WERI-Rb-1 (cell line): Measurements from ENCODE around the gene OSBPL8.

Experiments
- DNase-seq: peaks from one replicate; pipeline ENCODE4 v3.0.0-alpha.2; 2020
- H3K27ac ChIP-seq: fragments of 250-450 bp; sonication (Bioruptor Pico); 2 replicates; pipeline ENCODE4 v1.5.1; 2020; ENCODE audit warnings: mild to moderate bottlenecking, moderate library complexity
- H3K27me3 ChIP-seq: fragments of 250-450 bp; sonication (Bioruptor Pico); 2 replicates; pipeline ENCODE4 v1.5.1; 2021; ENCODE audit warnings: mild to moderate bottlenecking, low read depth, moderate library complexity; ENCODE audit not compliant: insufficient read depth, severe bottlenecking
- H3K36me3 ChIP-seq: fragments of 250-450 bp; sonication (Bioruptor Pico); 2 replicates; pipeline ENCODE4 v1.5.1; 2020; ENCODE audit warnings: mild to moderate bottlenecking, moderate library complexity
- H3K4me3 ChIP-seq: 2 replicates; pipeline ENCODE4 v1.5.1; 2011; ENCODE audit warnings: low read depth, mild to moderate bottlenecking, control low read depth, low read length
- H3K9me3 ChIP-seq: fragments of 250-450 bp; sonication (Bioruptor Pico); 2 replicates; pipeline ENCODE4 v1.5.1; 2021; ENCODE audit warnings: mild to moderate bottlenecking, moderate library complexity; ENCODE audit not compliant: severe bottlenecking
- TF ChIP-seq, protein P1 (sequence below): IDR thresholded peaks from 2 replicates; pipeline ENCODE4 v1.5.1; 2011; ENCODE audit warnings: low read depth, mild to moderate bottlenecking, control low read depth, inconsistent platforms, low read length

The OSBPL8 gene

DNA sequence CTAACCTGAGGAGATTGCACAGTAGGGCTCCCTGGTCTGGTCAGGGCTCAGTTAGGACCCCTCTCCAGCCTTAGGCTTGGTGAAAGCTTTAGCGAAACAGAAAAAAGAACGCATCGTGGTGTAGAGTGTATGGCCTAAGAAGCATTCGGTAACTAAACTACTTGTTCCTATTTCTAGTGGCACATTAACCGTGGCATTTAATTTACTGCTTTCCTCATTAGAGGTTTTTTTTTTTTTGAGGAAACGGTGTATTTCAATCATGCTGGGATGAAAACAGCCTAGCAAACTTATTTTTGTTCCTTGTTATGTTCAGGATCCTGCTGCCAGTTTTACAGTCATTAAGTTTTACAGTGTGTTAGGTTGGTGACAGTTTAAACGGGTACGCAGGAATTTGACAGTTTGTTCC, 518 bp upstream of the OSBPL8 start:
- Histone ChIP-seq H3K9me3 (no peaks in the 10 kb centered on the region), H3K27me3 (no peaks in the 10 kb centered on the region), H3K27ac (peak overlapping the region; percentile 92), H3K36me3 (peaks cover 17% of the 10 kb centered on the region; the same call in 1 of the 2 replicates), H3K4me3 (peak overlapping the region; percentile 95)
- TF ChIP-seq, protein P1, sequence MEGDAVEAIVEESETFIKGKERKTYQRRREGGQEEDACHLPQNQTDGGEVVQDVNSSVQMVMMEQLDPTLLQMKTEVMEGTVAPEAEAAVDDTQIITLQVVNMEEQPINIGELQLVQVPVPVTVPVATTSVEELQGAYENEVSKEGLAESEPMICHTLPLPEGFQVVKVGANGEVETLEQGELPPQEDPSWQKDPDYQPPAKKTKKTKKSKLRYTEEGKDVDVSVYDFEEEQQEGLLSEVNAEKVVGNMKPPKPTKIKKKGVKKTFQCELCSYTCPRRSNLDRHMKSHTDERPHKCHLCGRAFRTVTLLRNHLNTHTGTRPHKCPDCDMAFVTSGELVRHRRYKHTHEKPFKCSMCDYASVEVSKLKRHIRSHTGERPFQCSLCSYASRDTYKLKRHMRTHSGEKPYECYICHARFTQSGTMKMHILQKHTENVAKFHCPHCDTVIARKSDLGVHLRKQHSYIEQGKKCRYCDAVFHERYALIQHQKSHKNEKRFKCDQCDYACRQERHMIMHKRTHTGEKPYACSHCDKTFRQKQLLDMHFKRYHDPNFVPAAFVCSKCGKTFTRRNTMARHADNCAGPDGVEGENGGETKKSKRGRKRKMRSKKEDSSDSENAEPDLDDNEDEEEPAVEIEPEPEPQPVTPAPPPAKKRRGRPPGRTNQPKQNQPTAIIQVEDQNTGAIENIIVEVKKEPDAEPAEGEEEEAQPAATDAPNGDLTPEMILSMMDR: no peak
- no peak for DNase-seq

DNA sequence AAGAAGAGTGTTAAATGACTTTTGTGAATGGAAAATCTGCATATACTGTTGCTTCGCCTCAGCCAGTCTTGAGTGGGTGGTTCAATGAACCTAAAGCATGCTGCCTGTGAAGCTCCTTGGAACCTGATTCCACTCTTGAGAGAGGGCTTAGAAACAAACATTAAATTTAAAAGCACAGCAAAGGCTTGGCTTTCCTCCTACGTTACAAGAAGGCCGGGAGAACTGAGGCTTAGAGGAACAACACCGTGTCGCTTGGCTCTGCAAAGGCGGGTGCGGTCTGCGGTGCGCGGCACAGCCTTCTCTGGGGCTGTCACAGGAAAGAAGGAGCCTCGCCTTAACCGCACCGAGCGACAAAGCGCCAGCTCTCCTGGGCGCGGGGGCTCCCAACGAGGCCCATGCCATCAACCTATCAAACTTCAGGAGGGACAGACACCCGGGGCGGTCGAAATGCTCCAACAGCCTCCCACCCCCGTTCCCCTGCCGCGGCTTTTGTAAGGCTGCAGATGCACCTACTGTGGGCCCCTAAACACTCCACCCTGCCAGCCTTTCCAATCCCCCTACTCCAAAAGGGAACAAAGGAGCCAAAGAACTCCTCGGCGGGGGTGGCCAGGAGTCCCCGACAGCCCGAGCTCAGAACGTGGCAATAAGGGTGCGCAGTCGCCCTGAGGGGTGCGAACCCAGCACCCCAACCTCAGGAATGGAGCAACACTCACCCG, 729 bp downstream of the OSBPL8 start:
- DNase-seq: peak; percentile 34
- Histone ChIP-seq H3K27me3 (no peaks in the 10 kb centered on the region), H3K36me3 (peaks cover 17% of the 10 kb centered on the region; the same call in 1 of the 2 replicates), H3K27ac (peak overlapping the region; percentile 92), H3K9me3 (no peaks in the 10 kb centered on the region), H3K4me3 (peak overlapping the region; percentile 95)
- TF ChIP-seq, protein P1: no peak

DNA sequence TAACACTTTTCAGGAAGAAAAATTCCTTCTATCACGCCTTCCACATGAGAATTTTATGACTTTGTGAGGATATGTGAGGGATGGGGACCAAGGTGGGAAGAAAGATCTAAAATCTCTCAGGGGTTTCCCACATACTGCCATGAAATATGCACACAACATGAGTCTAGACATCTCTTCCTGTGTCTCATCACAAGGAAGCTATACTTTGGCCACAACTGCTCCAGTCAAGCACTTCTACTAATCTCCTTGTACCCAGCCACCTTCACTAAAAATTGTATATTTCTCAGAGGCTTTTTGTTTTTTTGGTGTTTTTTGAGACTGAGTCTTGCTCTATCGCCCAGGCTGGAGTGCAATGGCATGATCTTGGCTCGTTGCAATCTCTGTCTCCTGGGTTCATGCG, 3.2 kb downstream of the OSBPL8 start:
- Histone ChIP-seq H3K36me3 (peaks cover 20% of the 10 kb centered on the region), H3K27me3 (no peaks in the 10 kb centered on the region), H3K27ac (no peak overlapping the region), H3K9me3 (no peaks in the 10 kb centered on the region), H3K4me3 (no peak overlapping the region)
- DNase-seq: no peak
- TF ChIP-seq, protein P1: no peak

DNA sequence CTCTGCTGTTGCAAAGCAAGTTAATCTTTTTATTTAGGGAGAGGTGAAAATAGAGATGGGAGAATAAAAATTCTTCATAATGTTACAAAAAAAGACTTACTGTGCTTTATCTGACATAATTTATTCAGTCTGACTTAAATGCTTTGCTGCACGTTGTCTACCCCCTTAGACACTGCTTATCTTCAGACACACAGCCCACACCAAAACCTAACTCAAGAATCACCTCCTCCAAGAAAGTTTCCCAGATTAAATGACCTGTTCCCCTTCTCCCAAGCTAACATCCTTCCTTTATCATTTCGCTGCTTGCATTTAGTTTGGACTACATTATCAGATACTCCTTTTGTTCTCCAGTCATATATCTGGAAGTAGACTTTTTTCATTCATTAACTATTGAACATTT, 3.8 kb downstream of the OSBPL8 start:
- Histone ChIP-seq H3K9me3 (no peaks in the 10 kb centered on the region), H3K27me3 (no peaks in the 10 kb centered on the region), H3K4me3 (no peak overlapping the region), H3K27ac (no peak overlapping the region), H3K36me3 (peaks cover 20% of the 10 kb centered on the region)
- no peak for DNase-seq
- TF ChIP-seq, protein P1: no peak

DNA sequence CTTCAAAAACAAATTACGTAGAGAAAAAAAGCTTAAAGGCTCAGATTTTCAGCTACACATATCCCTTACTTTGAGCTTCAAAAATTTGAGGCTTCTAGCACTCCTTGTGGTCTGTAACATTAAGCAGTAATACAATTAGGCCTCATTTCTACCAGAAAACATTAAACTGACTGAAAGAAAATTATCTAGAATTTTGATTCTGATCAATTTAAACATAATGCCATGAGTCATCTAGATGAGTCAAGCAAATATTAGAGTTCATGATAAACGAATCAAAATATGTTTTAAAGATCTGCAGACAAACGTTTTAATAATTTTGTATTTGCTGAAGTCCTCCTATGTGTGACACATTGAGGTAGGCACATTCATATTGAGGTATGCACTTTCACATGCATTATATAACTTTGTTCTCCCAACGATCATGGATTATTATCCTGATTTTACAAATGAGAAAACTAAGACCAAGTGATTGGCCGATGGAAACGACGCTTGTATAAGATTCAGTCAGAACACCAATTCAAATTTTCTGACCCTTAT, 4.3 kb downstream of the OSBPL8 start:
- H3K36me3 ChIP-seq: peaks cover 20% of the 10 kb centered on the region

More for the DNA sequence above, 4.3 kb downstream of the OSBPL8 start:
- no peak overlapping the region for H3K27ac ChIP-seq
- DNase-seq: no peak
- no peaks in the 10 kb centered on the region for H3K27me3 ChIP-seq
- TF ChIP-seq, protein P1: no peak
- no peaks in the 10 kb centered on the region for H3K9me3 ChIP-seq
- H3K4me3 ChIP-seq: no peak overlapping the region
